Epithelial cell of prostate (primary cell): ENCODE data around the gene PDCL3.

ENCODE experiments used
- DNase-seq: peaks from one replicate; pipeline ENCODE4 v3.0.0-alpha.2; 2011; ENCODE audit warnings: low read depth, low spot score
- H3K27ac ChIP-seq: fragments of 450-650 bp; 2 replicates; pipeline ENCODE4 v1.5.1; 2017; ENCODE audit warnings: mild to moderate bottlenecking

The PDCL3 gene

GRCh38 chr2:100556746-100557145, 6.0 kb upstream of the PDCL3 start:
- H3K27ac ChIP-seq: no peak overlapping the region
- no peak for DNase-seq

GRCh38 chr2:100560216-100560830, 2.5 kb upstream of the PDCL3 start:
- no peak for DNase-seq
- no peak overlapping the region for H3K27ac ChIP-seq

- no peak overlapping the region for H3K27ac ChIP-seq
- no peak for DNase-seq
These were observed 1.6 kb upstream of the PDCL3 start for GRCh38 chr2:100561191-100561590.

- no peak for DNase-seq
- peak overlapping the region; percentile 88 for H3K27ac ChIP-seq
These were observed 834 bp downstream of the PDCL3 start for GRCh38 chr2:100563407-100564247.

- H3K27ac ChIP-seq: no peak overlapping the region
- no peak for DNase-seq
These were observed 6.2 kb downstream of the PDCL3 start for GRCh38 chr2:100568989-100569388.

GRCh38 chr2:100571668-100572067, 8.9 kb downstream of the PDCL3 start:
- no peak for DNase-seq
- H3K27ac ChIP-seq: no peak overlapping the region

GRCh38 chr2:100577777-100578176, 15.0 kb downstream of the PDCL3 start:
- H3K27ac ChIP-seq: no peak overlapping the region
- no peak for DNase-seq

- no peak for DNase-seq
- no peak overlapping the region for H3K27ac ChIP-seq
These were observed 17.8 kb downstream of the PDCL3 start for GRCh38 chr2:100580367-100581276.

- no peak overlapping the region for H3K27ac ChIP-seq
- no peak for DNase-seq
These were observed 18.5 kb downstream of the PDCL3 start for GRCh38 chr2:100581277-100581612.

GRCh38 chr2:100584816-100585215, 22.0 kb downstream of the PDCL3 start:
- DNase-seq: no peak
- H3K27ac ChIP-seq: no peak overlapping the region

GRCh38 chr2:100588071-100588786, 25.4 kb downstream of the PDCL3 start:
- peak; percentile 12 for DNase-seq
- no peak overlapping the region for H3K27ac ChIP-seq

- no peak overlapping the region for H3K27ac ChIP-seq
- DNase-seq: no peak
These were observed 26.7 kb downstream of the PDCL3 start for GRCh38 chr2:100589527-100589926.

- H3K27ac ChIP-seq: no peak overlapping the region
These were observed 29.4 kb downstream of the PDCL3 start for GRCh38 chr2:100592226-100592625.

GRCh38 chr2:100596465-100596864, 33.7 kb downstream of the PDCL3 start:
- no peak overlapping the region for H3K27ac ChIP-seq
- no peak for DNase-seq

More at GRCh38 chr2:100592226-100592625, 29.4 kb downstream of the PDCL3 start:
- DNase-seq: no peak

- no peak for DNase-seq
- H3K27ac ChIP-seq: no peak overlapping the region
These were observed 36.8 kb downstream of the PDCL3 start for GRCh38 chr2:100599566-100599965.

- H3K27ac ChIP-seq: no peak overlapping the region
- no peak for DNase-seq
These were observed 38.9 kb downstream of the PDCL3 start for GRCh38 chr2:100601661-100602060.

GRCh38 chr2:100603414-100603813, 40.6 kb downstream of the PDCL3 start:
- no peak for DNase-seq
- no peak overlapping the region for H3K27ac ChIP-seq

- DNase-seq: no peak
- H3K27ac ChIP-seq: no peak overlapping the region
These were observed 41.3 kb downstream of the PDCL3 start for GRCh38 chr2:100603948-100604633.

- no peak overlapping the region for H3K27ac ChIP-seq
- no peak for DNase-seq
These were observed 43.5 kb downstream of the PDCL3 start for GRCh38 chr2:100606332-100606725.
